Measurements from ENCODE around the gene PLXNA2.

Gene PLXNA2

GRCh38 chr1:207998691-207999090 is 245.5 kb downstream of the PLXNA2 start:
- DNase-seq (ENCODE audit: low read depth) = no peak

GRCh38 chr1:207997486-207998268 is 246.5 kb downstream of the PLXNA2 start:
- peak; percentile 44 for DNase-seq (ENCODE audit: low read depth)

GRCh38 chr1:207996636-207997035 is 247.5 kb downstream of the PLXNA2 start:
- DNase-seq (ENCODE audit: low read depth) = no peak

GRCh38 chr1:207995576-207995975 is 248.6 kb downstream of the PLXNA2 start:
- no peak for DNase-seq (ENCODE audit: low read depth)

- no peak for DNase-seq (ENCODE audit: low read depth)
These were observed 250.4 kb downstream of the PLXNA2 start for GRCh38 chr1:207993477-207994445.

- no peak for DNase-seq (ENCODE audit: low read depth)
These were observed 251.4 kb downstream of the PLXNA2 start for GRCh38 chr1:207992677-207993236.

GRCh38 chr1:207991583-207992026 is 252.6 kb downstream of the PLXNA2 start:
- DNase-seq (ENCODE audit: low read depth) = no peak

- no peak for DNase-seq (ENCODE audit: low read depth)
These were observed 253.2 kb downstream of the PLXNA2 start for GRCh38 chr1:207990876-207991582.

- no peak for DNase-seq (ENCODE audit: low read depth)
These were observed 253.7 kb downstream of the PLXNA2 start for GRCh38 chr1:207990455-207990854.

- DNase-seq (ENCODE audit: low read depth) = no peak
These were observed 255.6 kb downstream of the PLXNA2 start for GRCh38 chr1:207988326-207989165.

- no peak for DNase-seq (ENCODE audit: low read depth)
These were observed 257.0 kb downstream of the PLXNA2 start for GRCh38 chr1:207987164-207987563.

- DNase-seq (ENCODE audit: low read depth) = no peak
These were observed 258.2 kb downstream of the PLXNA2 start for GRCh38 chr1:207985996-207986395.

GRCh38 chr1:207984831-207985572 is 259.2 kb downstream of the PLXNA2 start:
- no peak for DNase-seq (ENCODE audit: low read depth)

GRCh38 chr1:207983044-207983635 is 261.0 kb downstream of the PLXNA2 start:
- no peak for DNase-seq (ENCODE audit: low read depth)

- no peak for DNase-seq (ENCODE audit: low read depth)
These were observed 262.2 kb downstream of the PLXNA2 start for GRCh38 chr1:207981976-207982375.

GRCh38 chr1:207978441-207978840 is 265.7 kb downstream of the PLXNA2 start:
- no peak for DNase-seq (ENCODE audit: low read depth)

- no peak for DNase-seq (ENCODE audit: low read depth)
These were observed 266.3 kb downstream of the PLXNA2 start for GRCh38 chr1:207977876-207978275.

- DNase-seq (ENCODE audit: low read depth) = no peak
These were observed 270.2 kb downstream of the PLXNA2 start for GRCh38 chr1:207973898-207974568.

- no peak for DNase-seq (ENCODE audit: low read depth)
These were observed 271.8 kb downstream of the PLXNA2 start for GRCh38 chr1:207972337-207972736.

Data from stromal cell of bone marrow (primary cell).